Naive B cell (primary cell): ENCODE results near the gene BMPR2. TPM values are rescaled to one million over a fixed set of nuclear protein-coding genes. Genes with fewer than 3 reads are reported as not detected.
A peak's percentile ranks its signal among the peaks of the same experiment; 100 is the strongest.
"Not testable (repeated sequence)": the region's sequence is repeated elsewhere in the genome, so short reads cannot be mapped to it uniquely, and the experiment has no call there.

Experiments used
- ATAC-seq, 2 donors: fragments of 150-1000 bp; cut with Tn5 transposase; 2 replicates each; pipeline ENCODE4 v1.10.0; 2021; ENCODE audit warnings: low read depth in 2 of 2, mild to moderate bottlenecking in 2 of 2, moderate library complexity in 2 of 2
- DNase-seq: peaks from one replicate; pipeline ENCODE4 v3.0.0; 2022
- H3K27ac Mint-ChIP-seq, 6 donors: one replicate each; pipeline ENCODE4 v1.8.0; 2020 to 2022; ENCODE audit warnings: mild to moderate bottlenecking in 6 of 6, mixed read lengths in 6 of 6, moderate library complexity in 5 of 6, inconsistent platforms in 2 of 6
- H3K27me3 Mint-ChIP-seq, 3 donors: one replicate each; pipeline ENCODE4 v1.8.0; 2021 to 2022; ENCODE audit warnings: mixed read lengths in 3 of 3, mild to moderate bottlenecking in 1 of 3
- H3K36me3 Mint-ChIP-seq, 2 donors: one replicate each; pipeline ENCODE4 v1.8.0; 2020 to 2022; ENCODE audit warnings: mixed read lengths in 2 of 2, inconsistent platforms in 1 of 2, mild to moderate bottlenecking in 1 of 2
- H3K4me1 Mint-ChIP-seq, 3 donors: one replicate each; pipeline ENCODE4 v1.8.0; 2020 to 2022; ENCODE audit warnings: mixed read lengths in 3 of 3, inconsistent platforms in 1 of 3, mild to moderate bottlenecking in 1 of 3, moderate library complexity in 1 of 3
- H3K4me3 Mint-ChIP-seq, 8 donors: one replicate each; pipeline ENCODE4 v1.8.0; 2020 to 2022; ENCODE audit warnings: mild to moderate bottlenecking in 8 of 8, mixed read lengths in 8 of 8, moderate library complexity in 8 of 8, inconsistent platforms in 2 of 8
- H3K9me3 Mint-ChIP-seq, 7 donors: one replicate each; pipeline ENCODE4 v1.8.0; 2020 to 2022; ENCODE audit warnings: mixed read lengths in 7 of 7, mild to moderate bottlenecking in 5 of 7, inconsistent platforms in 2 of 7, moderate library complexity in 1 of 7
- polyA plus RNA-seq, 6 donors: library from polyadenylated mRNA; unstranded; fragments of 300-500 nt; fragmentation: Illumina TruSeq; gene quantifications; one replicate each; pipeline ENCODE4 v1.2.3, GENCODE V29; 2021; ENCODE audit warnings: low read depth in 6 of 6

Gene BMPR2
- polyA plus RNA-seq, 6 donors from 2014 or later, result 1.8 to 5.7 (median 3.1) TPM

DNA sequence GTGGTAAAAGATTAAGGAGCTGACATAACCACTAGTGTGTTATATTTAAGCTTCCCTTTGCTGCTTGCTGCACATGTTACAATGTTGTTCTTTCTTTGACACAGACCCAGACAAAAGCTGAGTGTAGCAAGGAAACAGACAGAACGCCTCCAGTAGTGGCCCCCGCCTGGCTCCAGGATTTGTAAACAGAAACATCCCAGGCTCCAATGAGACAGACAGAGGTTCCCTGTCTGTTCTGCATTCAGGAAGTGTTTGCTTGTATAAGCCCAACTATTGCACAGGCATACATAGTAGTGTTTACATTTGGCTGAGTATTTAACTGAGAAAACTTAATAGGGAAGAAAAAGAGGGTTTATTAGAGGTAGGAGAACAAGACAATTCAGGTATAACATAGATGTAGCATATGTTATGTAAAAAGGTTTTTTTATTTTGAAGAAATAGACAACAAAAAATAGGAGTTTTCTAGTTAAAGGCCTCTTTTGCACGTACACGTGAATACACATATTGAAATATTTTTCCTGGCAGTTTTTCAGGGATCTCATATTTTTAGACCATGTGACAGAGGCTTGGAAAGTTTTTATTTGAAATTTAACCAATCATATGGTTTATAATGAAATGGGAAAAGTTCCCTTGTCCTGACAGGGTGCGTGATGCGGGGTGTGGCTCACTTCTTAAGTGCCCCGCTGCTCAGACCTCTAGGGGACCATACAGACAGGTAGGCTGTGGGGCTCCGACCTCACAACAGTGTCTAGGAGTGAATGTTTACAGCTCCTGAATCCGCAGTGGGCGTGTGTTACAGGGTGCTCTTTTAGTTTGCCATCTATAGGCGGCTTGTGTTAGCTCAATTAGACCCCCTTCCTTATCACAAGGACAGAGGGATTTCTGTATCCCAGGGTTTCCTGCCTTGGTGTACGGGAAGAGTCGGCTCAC is 118.4 kb downstream of the BMPR2 start:
- no peak for ATAC-seq
- Mint-ChIP-seq H3K36me3 (peaks cover 0 to 5% of the 10 kb centered on the region in 2 donors), H3K27ac (no peak overlapping the region), H3K4me1 (no peaks in the 10 kb centered on the region), H3K9me3 (no peaks in the 10 kb centered on the region), H3K4me3 (no peak overlapping the region), H3K27me3 (no peaks in the 10 kb centered on the region)
- no peak for DNase-seq

DNA sequence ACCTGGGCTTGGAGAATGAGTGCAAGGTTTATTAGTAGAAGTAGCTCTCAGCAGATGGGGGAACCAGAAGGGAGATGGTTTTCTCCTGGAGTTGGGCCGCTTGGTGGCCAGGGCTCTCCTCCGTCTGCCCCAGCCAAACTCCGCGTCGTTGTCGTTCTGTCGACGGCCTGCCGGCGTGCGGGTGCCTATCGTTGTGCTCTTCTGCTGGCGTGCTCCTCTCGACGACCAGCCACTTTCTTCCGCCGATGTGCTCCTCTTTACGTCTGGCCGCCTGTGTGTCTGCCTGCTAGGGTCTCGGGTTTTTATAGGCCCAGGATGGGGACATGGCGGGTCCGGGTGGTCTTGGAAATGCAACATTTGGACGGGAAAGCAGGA is 119.1 kb downstream of the BMPR2 start:
- Mint-ChIP-seq H3K27ac (no peak overlapping the region), H3K27me3 (no peaks in the 10 kb centered on the region), H3K36me3 (peaks cover 0 to 5% of the 10 kb centered on the region in 2 donors), H3K4me1 (no peaks in the 10 kb centered on the region), H3K4me3 (no peak overlapping the region), H3K9me3 (no peaks in the 10 kb centered on the region)
- no peak for DNase-seq
- no peak for ATAC-seq

DNA sequence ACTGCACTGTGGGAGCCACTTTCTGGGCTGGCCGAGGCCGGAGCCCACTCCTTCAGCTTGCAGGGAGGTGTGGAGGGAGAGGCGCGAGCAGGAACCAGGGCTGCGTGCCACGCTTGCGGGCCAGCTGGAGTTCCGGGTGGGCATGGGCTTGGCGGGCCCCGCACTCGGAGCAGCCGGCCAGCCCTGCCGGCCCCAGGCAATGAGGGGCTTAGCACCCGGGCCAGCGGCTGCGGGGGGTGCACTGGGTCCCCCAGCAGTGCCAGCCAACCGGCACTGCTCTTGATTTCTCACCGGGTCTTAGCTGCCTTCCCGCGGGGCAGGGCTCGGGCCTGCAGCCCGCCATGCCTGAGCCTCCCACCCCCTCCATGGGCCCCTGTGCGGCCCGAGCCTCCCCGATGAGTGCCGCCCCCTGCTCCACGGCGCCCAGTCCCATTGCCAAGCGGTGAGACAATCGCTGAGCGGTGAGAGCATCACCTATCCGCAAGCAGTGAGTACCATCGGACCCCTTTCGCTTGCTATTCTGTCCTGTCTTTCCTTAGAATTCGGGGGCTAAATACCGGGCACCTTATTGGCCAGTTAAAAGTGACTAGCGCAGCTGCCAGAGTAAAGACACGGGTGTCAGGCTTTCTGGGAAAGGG is 120.8 kb downstream of the BMPR2 start:
- not testable (repeated sequence) for H3K36me3 Mint-ChIP-seq, H3K27me3 Mint-ChIP-seq, ATAC-seq

DNA sequence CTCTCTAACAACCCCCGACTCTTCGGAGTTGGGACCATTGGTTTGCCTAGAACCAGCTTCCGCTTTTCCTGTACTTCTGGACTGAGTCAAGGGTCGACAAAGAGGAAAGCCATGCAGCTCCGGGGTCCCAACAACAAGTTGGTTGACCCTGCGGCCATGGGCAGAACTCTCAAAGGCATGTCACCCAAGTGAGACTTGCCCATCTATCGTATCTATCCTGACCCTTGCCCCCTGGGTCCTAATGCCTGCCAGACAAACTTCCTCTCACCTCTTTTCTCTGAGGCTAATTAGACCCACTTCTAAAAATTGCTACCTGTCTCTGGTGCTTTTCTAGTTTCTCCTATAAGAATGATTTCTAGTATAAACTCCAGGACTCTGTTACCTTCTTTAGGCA is 121.3 kb downstream of the BMPR2 start:
- DNase-seq, ATAC-seq, H3K9me3 Mint-ChIP-seq, H3K27me3 Mint-ChIP-seq, H3K4me1 Mint-ChIP-seq, H3K4me3 Mint-ChIP-seq, H3K27ac Mint-ChIP-seq, H3K36me3 Mint-ChIP-seq: not testable (repeated sequence)

More for the DNA sequence above, 120.8 kb downstream of the BMPR2 start:
- DNase-seq, H3K4me3 Mint-ChIP-seq, H3K27ac Mint-ChIP-seq, H3K4me1 Mint-ChIP-seq, H3K9me3 Mint-ChIP-seq: not testable (repeated sequence)

DNA sequence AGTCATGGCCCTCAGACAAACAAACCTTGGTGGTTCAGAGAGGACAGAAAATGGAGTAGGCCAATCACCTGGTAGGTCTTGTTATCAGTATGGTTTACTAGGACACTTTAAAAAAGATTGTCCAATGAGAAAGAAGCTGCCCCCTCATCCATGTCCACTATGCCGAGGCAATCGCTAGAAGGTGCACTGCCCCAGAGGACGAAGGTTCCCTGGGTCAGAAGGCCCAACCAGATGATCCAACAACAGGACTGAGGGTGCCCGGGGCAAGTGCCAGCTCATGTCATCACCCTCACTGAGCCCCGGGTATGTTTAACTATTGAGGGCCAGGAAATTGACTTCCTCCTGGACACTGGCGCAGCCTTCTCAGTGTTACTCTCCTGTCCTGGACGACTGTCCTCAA is 123.7 kb downstream of the BMPR2 start:
- ATAC-seq, H3K4me3 Mint-ChIP-seq: not testable (repeated sequence)
- H3K36me3 Mint-ChIP-seq, result peaks cover 6 to 11% of the 10 kb centered on the region in 2 donors

DNA sequence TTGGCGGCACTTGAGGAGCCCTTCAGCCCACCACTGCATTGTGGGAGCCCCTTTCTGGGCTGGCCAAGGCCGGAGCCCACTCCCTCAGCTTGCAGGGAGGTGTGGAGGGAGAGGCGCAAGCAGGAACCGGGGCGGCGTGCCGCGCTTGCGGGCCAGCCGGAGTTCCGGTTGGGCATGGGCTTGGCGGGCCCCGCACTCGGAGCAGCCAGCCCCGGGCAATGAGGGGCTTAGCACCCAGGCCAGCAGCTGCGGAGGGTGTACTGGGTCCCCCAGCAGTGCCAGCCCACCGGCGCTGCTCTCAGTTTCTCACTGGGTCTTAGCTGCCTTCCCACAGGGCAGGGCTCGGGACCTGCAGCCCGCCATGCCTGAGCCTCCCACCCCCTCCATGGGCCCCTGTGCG is 127.1 kb downstream of the BMPR2 start:
- not testable (repeated sequence) for H3K27ac Mint-ChIP-seq, DNase-seq, H3K4me1 Mint-ChIP-seq, H3K4me3 Mint-ChIP-seq, ATAC-seq, H3K9me3 Mint-ChIP-seq, H3K27me3 Mint-ChIP-seq
- peaks cover 6 to 11% of the 10 kb centered on the region in 2 donors for H3K36me3 Mint-ChIP-seq

More for the DNA sequence above, 123.7 kb downstream of the BMPR2 start:
- not testable (repeated sequence) for H3K27ac Mint-ChIP-seq, H3K9me3 Mint-ChIP-seq, DNase-seq, H3K4me1 Mint-ChIP-seq, H3K27me3 Mint-ChIP-seq

DNA sequence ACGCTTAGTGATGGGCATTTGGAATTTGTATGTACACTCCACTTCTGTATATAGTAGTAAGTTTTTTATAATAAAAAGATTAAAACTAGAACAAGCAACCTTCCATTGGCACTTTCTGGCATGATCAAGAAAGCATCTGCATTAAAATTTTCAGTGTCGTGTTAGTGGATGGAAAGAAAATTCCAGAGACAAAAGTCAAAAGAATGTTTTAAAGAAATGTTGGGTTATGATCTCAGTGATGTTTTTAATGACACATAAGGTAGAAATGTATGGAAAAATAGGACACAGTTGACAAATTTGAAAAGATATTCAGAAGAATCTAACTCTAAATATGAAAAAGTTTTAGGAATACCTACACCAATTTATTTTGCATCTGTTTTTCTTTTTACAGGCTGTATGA is 132.6 kb downstream of the BMPR2 start:
- DNase-seq (no peak), ATAC-seq (no peak)
- Mint-ChIP-seq H3K27ac (no peak overlapping the region), H3K36me3 (peaks cover 6 to 9% of the 10 kb centered on the region in 2 donors), H3K9me3 (peaks cover 0 to 2% (median 0%) of the 10 kb centered on the region in 7 donors), H3K4me3 (no peak overlapping the region), H3K4me1 (no peaks in the 10 kb centered on the region), H3K27me3 (no peaks in the 10 kb centered on the region)

DNA sequence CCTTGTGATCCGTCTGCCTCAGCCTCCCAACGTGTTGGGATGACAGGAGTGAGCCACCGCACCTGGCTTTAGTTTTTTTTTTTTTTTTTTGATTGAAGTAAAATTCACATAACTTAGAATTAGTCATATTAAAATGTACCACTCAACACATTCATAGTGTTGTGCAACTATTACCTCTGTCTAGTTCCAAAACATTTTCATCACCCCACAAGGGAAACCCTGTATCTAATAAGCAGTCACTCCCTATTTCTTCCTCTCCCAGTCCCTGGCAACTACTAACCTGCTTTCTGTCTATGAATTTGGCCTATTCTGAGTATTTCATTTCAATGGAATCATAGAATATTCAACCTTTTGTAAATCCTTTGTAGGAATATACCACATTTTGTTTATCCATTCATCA is 134.8 kb downstream of the BMPR2 start:
- Mint-ChIP-seq H3K9me3 (no peaks in the 10 kb centered on the region), H3K4me3 (no peak overlapping the region), H3K4me1 (no peaks in the 10 kb centered on the region), H3K36me3 (peaks cover 0 to 5% of the 10 kb centered on the region in 2 donors), H3K27ac (peak overlapping the region in 1 of 6 donors; percentile 44), H3K27me3 (no peaks in the 10 kb centered on the region)
- ATAC-seq (no peak), DNase-seq (no peak)

DNA sequence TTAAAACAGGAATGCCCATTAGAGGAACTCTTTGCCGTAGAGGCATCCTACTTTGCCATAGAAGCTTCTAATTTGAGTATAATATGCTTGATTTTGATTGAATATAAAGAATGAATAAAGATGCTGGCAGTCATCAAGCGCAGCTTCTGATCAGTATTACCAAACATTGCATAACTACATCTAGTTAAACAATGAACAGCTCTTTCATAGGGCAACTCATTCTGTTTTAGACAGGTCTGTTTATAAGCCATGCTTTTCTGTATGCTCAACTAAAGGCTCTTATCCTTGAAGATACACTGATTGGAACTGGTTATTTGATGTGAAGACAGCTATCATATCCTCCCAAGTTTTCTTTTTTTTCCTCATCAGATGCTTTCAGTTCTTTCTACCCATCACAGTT is 136.0 kb downstream of the BMPR2 start:
- no peaks in the 10 kb centered on the region for H3K27me3 Mint-ChIP-seq
- no peak overlapping the region for H3K4me3 Mint-ChIP-seq
- DNase-seq (no peak), ATAC-seq (no peak)
- H3K9me3 Mint-ChIP-seq, result no peaks in the 10 kb centered on the region
- peaks cover 0 to 5% of the 10 kb centered on the region in 2 donors for H3K36me3 Mint-ChIP-seq
- H3K27ac Mint-ChIP-seq, result no peak overlapping the region
- H3K4me1 Mint-ChIP-seq, result no peaks in the 10 kb centered on the region

DNA sequence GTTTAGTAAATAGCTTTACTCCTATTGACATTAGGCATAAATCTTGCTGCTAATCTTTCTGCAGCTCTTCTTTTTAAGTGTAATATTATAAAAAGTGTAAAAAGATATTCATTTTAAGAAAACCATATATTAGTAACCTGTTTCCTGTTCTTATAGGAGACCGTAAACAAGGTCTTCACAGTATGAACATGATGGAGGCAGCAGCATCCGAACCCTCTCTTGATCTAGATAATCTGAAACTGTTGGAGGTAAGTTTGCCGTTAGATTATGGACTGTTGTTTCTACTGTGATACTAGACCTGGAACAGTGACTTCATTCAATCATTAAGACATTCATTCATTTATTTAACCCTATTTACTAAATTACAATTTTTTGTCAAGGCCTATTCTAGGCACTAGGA is 138.6 kb downstream of the BMPR2 start:
- H3K4me3 Mint-ChIP-seq, result no peak overlapping the region
- ATAC-seq (no peak), DNase-seq (no peak)
- H3K4me1 Mint-ChIP-seq, result no peaks in the 10 kb centered on the region
- peaks cover 0 to 6% of the 10 kb centered on the region in 2 donors for H3K36me3 Mint-ChIP-seq
- H3K27me3 Mint-ChIP-seq, result no peaks in the 10 kb centered on the region
- H3K9me3 Mint-ChIP-seq, result no peaks in the 10 kb centered on the region
- no peak overlapping the region for H3K27ac Mint-ChIP-seq

DNA sequence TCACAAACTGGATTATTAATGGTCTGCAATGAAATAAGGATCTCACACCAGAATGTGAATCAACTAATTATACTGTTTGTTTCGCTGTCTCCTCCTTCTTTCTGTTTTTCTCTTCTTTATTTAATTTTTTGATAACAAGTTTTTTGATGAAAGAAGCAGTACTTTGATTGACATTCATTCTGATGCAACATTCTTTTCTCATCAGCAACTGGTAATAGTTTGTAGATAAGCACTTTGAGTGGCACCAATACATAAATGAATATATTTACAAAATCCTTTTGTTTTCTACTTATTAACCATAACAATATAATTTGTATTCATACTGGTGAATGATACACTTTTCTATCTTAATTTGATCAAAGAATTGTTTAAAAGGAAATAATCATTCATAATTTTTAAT is 143.3 kb downstream of the BMPR2 start:
- no peak overlapping the region for H3K4me3 Mint-ChIP-seq
- ATAC-seq (no peak), DNase-seq (no peak)
- no peaks in the 10 kb centered on the region for H3K9me3 Mint-ChIP-seq
- H3K27me3 Mint-ChIP-seq, result no peaks in the 10 kb centered on the region
- peaks cover 7 to 15% of the 10 kb centered on the region in 2 donors for H3K36me3 Mint-ChIP-seq
- H3K4me1 Mint-ChIP-seq, result no peaks in the 10 kb centered on the region
- H3K27ac Mint-ChIP-seq, result no peak overlapping the region

DNA sequence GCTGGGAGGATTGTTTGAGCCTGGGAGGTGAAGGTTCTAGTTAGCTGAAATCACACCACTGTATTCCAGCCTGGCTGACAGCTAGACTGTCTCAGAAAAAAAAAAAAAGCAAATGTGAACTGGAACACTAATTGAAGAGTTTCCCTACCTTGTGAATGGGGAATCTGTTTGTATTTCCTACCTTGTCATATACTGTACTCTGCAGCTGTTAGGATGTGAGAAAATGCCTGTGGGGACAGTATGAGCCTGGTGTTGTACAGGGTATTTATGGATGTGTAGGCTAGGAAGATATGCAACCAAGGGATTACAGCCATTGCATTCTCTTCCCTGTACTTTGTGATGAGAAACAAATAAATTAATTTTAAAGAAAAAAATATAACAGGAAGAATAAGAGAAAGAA is 145.3 kb downstream of the BMPR2 start:
- H3K36me3 Mint-ChIP-seq, result peaks cover 7 to 15% of the 10 kb centered on the region in 2 donors
- ATAC-seq, result no peak
- H3K27me3 Mint-ChIP-seq, result no peaks in the 10 kb centered on the region
- H3K27ac Mint-ChIP-seq, result no peak overlapping the region
- no peaks in the 10 kb centered on the region for H3K4me1 Mint-ChIP-seq
- H3K9me3 Mint-ChIP-seq, result no peaks in the 10 kb centered on the region
- no peak overlapping the region for H3K4me3 Mint-ChIP-seq
- DNase-seq, result no peak

DNA sequence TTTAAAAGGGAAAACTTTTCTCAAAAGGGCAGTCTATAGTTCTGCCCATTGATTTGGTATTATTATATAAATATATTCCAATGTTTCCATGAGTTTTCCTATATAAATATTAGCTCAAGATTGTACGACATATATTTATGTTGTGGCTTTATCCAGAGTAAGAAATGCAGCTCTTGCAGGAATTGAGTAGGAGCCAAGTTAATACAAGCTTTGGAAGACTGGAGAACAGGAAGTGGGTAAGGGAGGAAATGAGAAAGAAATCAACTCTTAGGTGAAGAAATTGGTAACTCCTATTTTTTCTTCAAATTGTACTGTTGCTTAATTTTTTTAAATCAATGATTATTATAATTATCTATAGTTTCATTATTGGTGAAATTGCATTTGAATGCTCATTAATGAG is 153.3 kb downstream of the BMPR2 start:
- Mint-ChIP-seq H3K4me3 (no peak overlapping the region), H3K9me3 (no peaks in the 10 kb centered on the region), H3K27me3 (no peaks in the 10 kb centered on the region), H3K27ac (no peak overlapping the region), H3K4me1 (no peaks in the 10 kb centered on the region), H3K36me3 (peaks cover 0 to 10% of the 10 kb centered on the region in 2 donors)
- ATAC-seq (no peak), DNase-seq (no peak)

DNA sequence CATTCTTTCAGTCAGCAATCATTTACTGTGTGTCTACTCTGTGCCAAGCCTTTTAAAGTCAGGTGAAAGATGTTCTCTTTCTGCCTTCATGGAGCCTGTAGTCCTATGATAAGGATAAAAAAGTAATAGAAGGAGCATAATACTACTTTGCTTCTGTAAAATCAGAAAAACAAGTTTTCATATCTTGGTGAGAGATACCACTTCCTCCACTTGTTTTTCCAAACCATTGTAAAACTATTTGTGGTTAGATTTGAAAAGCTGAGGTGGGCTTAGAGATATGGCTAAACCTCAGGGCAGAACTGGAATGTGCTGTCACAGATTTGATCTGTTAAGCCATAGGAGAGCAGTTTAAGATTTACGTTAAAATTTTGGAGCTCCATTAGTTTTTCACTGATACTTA is 153.9 kb downstream of the BMPR2 start:
- no peaks in the 10 kb centered on the region for H3K4me1 Mint-ChIP-seq
- H3K36me3 Mint-ChIP-seq, result peaks cover 0 to 10% of the 10 kb centered on the region in 2 donors
- DNase-seq (no peak), ATAC-seq (no peak)
- H3K27ac Mint-ChIP-seq, result no peak overlapping the region
- no peaks in the 10 kb centered on the region for H3K9me3 Mint-ChIP-seq
- H3K4me3 Mint-ChIP-seq, result no peak overlapping the region
- H3K27me3 Mint-ChIP-seq, result no peaks in the 10 kb centered on the region
